Measurements from ENCODE around the gene NLRP1.

DNA sequence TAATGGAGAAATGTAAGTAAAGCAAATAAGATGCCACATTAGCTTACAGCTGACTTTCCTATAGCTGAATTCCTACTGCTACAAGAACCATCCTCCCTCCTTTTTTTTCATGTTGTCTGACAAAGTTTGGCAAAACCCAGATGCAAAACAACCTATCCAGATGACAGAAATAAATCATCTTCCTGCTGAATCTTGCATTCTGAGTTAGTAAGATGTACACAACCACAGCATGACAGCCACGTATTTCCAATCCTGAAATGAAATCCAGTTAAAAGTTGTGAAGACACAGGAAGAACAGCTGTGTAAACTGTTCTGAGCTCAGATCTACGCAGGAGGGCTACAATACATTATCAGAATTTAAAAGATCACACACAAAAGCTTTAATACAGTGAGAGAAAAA, 110.4 kb downstream of the NLRP1 start:
- TF ChIP-seq, protein P1, sequence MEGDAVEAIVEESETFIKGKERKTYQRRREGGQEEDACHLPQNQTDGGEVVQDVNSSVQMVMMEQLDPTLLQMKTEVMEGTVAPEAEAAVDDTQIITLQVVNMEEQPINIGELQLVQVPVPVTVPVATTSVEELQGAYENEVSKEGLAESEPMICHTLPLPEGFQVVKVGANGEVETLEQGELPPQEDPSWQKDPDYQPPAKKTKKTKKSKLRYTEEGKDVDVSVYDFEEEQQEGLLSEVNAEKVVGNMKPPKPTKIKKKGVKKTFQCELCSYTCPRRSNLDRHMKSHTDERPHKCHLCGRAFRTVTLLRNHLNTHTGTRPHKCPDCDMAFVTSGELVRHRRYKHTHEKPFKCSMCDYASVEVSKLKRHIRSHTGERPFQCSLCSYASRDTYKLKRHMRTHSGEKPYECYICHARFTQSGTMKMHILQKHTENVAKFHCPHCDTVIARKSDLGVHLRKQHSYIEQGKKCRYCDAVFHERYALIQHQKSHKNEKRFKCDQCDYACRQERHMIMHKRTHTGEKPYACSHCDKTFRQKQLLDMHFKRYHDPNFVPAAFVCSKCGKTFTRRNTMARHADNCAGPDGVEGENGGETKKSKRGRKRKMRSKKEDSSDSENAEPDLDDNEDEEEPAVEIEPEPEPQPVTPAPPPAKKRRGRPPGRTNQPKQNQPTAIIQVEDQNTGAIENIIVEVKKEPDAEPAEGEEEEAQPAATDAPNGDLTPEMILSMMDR (conservative IDR thresholded peaks at IDR 0.05; ENCODE audit: low read length), result no peak
- no peak for TF ChIP-seq EZH2phosphoT487 (IDR thresholded peaks at IDR 0.05; ENCODE audit: borderline replicate concordance)

All from Loucy (cell line).